T-helper 22 cell (primary cell): ENCODE measurements around the gene ATP11A.
"Not testable (repeated sequence)": the region's sequence is repeated elsewhere in the genome, so short reads cannot be mapped to it uniquely, and the experiment has no call there.

Source experiments
- DNase-seq: peaks from one replicate; pipeline ENCODE4 v3.0.0-alpha.2; 2020; ENCODE audit warnings: low read depth

Gene ATP11A

GRCh38 chr13:112841303-112842015 lies 151.6 kb downstream of the ATP11A start:
- not testable (repeated sequence) for DNase-seq

- no peak for DNase-seq
These were observed 152.6 kb downstream of the ATP11A start for GRCh38 chr13:112842343-112842856.

GRCh38 chr13:112842931-112843391 lies 153.1 kb downstream of the ATP11A start:
- DNase-seq = no peak

- DNase-seq = no peak
These were observed 153.7 kb downstream of the ATP11A start for GRCh38 chr13:112843392-112844111.

GRCh38 chr13:112844411-112844810 lies 154.6 kb downstream of the ATP11A start:
- no peak for DNase-seq

- DNase-seq = no peak
These were observed 155.0 kb downstream of the ATP11A start for GRCh38 chr13:112844879-112845278.

GRCh38 chr13:112845511-112846144 lies 155.8 kb downstream of the ATP11A start:
- DNase-seq = no peak

GRCh38 chr13:112846411-112847115 lies 156.7 kb downstream of the ATP11A start:
- DNase-seq = no peak

GRCh38 chr13:112849500-112849899 lies 159.7 kb downstream of the ATP11A start:
- DNase-seq = no peak

GRCh38 chr13:112850273-112850672 lies 160.4 kb downstream of the ATP11A start:
- DNase-seq = no peak

GRCh38 chr13:112851107-112852038 lies 161.5 kb downstream of the ATP11A start:
- no peak for DNase-seq

GRCh38 chr13:112852392-112852791 lies 162.6 kb downstream of the ATP11A start:
- DNase-seq = no peak

- DNase-seq = no peak
These were observed 163.0 kb downstream of the ATP11A start for GRCh38 chr13:112852808-112853207.

- DNase-seq = no peak
These were observed 164.5 kb downstream of the ATP11A start for GRCh38 chr13:112854321-112854720.

- DNase-seq = no peak
These were observed 166.0 kb downstream of the ATP11A start for GRCh38 chr13:112855859-112856258.

GRCh38 chr13:112857914-112858490 lies 168.2 kb downstream of the ATP11A start:
- DNase-seq = no peak

GRCh38 chr13:112859128-112859816 lies 169.4 kb downstream of the ATP11A start:
- DNase-seq = no peak

GRCh38 chr13:112859817-112860190 lies 170.0 kb downstream of the ATP11A start:
- no peak for DNase-seq

GRCh38 chr13:112861876-112862615 lies 172.2 kb downstream of the ATP11A start:
- DNase-seq = no peak
